ENCODE results near the gene SOWAHC.

SOWAHC gene

DNA sequence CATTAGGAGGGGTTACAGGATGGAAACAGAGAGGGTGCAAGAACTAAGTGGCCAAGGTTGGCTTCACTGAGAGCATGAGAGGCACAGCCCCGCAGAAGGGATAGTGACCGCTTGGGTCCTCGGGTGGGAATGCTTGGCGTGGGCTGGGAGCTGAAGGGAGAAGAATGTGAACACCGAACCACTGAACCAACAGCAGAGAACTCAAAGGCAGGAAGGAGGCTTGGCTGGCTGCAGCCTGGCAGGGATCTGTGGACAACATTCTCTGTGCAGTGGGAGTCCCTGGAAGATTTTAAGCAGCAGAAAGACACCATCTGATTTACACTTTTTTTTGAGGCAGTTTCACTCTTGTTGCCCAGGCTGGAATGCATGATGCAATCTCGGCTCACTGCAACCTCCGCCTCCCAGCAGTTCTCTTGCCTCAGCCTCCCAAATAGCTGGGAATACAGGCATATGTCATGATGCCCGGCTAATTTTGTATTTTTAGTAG, 33.9 kb downstream of the SOWAHC start:
- no peak for DNase-seq

DNA sequence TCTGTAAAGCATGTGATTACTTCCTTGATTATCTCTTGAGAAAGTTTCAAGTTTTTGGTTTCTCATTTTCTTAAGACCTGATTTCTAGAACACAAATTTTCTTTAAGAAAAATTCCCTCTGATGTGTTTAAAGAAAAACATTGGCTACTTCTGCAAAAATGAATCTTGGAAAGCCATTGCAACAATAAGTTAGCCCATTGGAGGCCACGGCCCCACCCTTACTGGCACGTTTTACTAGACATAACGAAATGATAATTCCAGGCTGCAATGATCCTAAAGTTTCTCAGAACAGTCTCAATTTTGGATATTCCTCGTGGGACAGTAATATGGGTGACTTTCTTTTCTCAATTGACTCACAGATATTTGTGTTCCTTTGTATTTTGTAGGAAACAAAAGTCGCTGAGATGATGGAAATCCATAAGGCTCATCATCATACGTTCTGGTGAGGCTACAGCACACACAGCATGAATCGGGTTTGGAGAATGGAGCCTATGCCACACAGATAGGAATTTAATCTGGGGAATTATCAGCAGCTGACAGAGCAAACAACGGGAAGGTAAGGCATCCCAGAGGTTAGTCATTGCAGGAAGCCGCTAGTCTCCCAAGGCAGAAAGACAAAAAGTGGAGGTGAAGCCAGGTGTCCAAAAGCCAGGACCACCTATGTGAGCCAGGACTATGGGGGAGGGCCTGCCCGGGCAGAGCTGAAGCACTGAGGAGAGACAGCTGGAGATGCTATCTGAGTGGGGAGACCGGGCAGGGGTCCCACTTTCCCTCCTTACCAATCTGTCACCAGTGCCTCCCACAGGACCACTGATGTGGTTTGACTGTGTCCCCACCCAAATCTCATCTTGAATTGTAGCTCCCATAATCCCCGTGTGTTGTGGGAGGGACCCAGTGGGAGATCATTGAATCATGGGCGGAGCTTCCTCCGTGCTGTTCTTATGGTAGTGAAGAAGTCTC, 35.9 kb downstream of the SOWAHC start:
- no peak for DNase-seq

DNA sequence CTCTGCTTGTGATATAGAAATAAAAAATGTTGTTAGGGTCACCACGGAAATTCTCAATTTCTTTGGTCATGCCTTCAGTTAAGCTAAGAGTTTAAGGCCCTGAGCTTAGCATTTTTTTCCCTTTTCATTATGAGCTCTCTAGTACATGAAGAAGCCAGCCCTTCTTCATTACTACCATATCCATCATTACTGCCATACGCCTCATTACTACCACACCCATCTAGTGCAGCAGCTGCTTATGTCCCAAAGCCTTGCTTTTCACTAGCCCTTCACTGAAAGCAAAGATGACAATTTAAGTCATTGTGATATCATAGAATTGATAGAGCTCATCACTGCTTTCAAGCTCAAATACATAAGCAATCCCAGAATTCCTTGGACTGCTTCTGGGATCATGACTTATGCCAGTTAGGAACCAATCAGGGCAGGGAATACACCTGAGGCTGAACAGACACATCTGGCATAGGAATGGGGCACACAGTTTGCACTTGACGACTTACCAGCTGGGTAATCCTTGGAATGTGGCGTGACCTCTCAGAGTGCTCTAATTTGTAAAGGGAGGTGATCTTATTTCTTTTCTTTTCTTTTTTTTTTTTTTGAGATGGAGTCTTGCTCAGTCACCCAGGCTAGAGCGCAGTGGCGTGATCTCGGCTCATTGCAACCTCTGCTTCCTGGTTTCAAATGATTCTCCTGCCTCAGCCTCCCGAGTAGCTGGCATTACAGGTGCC, 40.3 kb downstream of the SOWAHC start:
- DNase-seq = no peak

DNA sequence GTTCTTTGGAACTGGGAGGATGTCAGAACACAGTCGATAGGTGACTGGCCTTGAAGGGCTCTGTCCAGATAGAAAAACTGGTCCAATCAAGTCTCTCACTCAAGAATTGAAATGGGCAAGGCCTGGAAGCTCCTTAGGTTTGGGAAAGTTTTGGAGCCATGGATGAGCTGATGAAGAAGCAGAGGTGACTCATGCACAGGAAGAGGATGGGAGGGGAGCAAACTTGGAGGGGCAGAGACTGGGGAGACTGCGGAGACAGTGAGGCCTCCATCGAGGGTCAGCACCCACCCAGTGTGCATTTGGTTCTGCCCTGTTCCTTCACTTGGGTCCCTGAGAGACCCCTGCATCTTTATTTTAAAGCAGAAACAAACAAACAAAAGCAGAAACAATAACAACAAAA, 41.1 kb downstream of the SOWAHC start:
- no peak for DNase-seq

DNA sequence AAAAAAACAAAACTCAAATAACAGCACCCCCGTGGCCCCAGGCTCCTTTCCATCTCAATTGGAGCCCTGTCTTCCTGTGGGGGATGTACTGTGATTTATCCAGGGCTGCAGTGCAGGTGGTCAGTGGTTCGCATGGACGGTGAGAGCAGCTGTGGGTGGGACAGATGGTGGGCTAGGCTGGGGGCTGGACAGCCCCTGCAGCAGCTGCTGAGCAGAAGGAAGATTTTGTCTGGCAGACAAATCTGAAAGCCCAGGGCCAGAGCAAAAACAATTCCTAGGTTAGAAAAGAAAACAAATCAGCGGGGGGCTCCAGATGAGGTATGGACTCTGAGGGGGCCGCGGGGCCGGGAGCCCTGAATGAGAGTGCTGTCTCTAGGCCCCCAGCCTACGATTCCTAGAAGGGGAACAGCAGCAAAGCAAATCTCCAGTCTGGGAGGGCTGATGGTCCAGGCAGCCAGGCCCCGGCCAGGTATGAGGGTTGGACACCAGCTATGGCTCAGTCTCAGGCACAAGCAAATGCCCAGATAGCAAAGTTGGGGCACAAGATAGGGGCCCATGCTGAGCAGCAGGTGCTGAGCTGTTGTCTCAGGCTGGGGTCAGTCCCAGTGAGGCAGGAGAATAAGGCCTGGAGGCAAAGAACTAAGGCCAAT, 45.4 kb downstream of the SOWAHC start:
- DNase-seq = no peak

- DNase-seq = no peak
Observed at GRCh38 chr2:109660046-109660860, 46.1 kb downstream of the SOWAHC start.

DNA sequence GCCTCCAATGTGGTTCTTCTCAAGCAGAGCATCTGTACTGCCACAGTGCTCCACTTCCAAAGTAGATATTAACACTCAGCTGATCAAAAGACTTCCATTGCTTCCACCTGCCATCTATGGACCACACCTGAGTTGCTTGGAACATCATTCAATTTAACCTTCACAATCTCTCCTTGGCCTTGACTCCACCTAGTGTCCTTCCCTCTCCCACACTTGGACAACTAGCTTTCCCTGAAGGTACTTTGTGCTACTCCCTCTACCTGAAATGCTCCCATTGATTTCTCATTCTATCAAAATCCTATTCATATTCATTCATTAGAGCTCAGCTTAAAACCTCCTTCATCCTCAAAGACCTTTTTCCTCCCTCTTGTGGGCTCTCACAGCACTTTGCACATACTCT, 48.7 kb downstream of the SOWAHC start:
- no peak for DNase-seq

GRCh38 chr2:109663721-109664120, 49.6 kb downstream of the SOWAHC start:
- DNase-seq = no peak

DNA sequence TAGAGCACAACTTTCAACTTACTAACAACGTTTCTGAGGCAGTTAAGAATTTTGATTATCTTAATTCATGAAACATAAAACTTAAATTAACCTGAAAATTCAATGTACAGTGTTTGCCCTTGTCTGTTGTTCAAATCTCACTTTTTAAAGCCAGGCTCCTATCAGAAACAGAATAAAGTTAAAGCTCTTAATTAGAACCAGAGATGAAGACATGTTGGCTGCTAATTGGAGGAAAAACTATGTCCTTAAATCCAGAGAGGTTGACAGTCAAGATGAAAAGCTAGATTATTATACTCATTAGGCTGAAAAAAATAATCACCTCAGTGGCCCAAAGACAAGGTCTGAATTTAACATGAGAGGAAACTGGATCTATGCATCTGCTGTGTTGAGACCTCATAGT, 52.3 kb downstream of the SOWAHC start:
- no peak for DNase-seq

Data from hematopoietic multipotent progenitor cell treated with erythropoietin and hydrocortisone succinate and interleukin-3 and kit ligand, for 8 days (in vitro differentiated cells).